ENCODE data around the gene AKAP3. TPM values are rescaled to one million over a fixed set of nuclear protein-coding genes. Genes with fewer than 3 reads are reported as not detected.
A peak's percentile ranks its signal among the peaks of the same experiment; 100 is the strongest.

Gene AKAP3
- polyA plus RNA-seq (ENCODE audit: insufficient read length in 3 of 3) = 1 to 10 TPM; 3.9 to 6.5 (median 4.1) TPM

DNA sequence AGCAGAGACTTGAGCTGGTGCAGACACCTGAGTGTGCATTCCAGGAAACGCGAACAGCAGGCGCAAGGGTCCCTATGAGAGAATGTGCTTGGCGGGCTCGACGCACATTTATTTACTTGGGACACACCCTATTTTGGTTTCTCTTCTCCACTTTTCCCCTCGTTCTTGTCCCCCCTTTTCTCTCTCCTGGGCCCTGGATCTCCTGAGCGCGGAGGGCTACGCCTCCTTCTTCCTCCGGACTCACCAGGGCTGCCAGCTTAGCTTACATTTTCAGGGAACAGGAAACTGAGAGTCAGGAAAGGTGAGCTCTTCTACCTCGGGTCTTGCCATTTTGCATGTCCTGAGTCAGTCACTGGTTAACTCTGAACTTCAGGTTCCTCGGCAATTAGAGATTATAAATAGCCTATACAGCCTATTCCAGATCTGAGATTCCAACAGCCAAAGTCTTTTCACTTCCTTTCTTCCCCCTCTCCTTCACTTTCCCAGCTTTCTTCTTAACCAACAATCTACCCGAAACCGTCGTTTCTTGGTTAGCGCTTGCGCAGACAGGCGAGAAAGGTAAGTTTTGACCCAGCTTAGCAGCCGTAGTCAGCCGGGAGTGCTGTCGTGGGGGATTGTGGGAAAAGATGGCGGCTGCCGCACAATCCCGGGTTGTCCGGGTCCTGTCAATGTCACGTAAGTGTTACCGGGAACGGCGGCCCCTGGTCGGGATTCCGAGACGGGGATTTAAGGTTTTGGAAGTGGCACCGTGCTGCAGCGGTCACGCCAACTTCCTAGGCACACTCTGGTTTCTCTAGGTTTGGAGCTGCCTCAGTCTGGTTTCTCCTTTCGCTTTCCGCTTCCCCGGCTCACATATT is at the start of gene AKAP3, which contains the start of gene NDUFA9:
Gene AKAP3, minus strand, starts transcription at position 551 of the 857 bp plus-strand sequence. CDS start 10,855 bp downstream, outside the sequence.
Gene NDUFA9, plus strand, starts transcription at position 614 of the 857 bp plus-strand sequence. Its CDS starts 13 bp downstream, at position 627.
- peak; percentile 75 to 86 (median 83) for DNase-seq (ENCODE audit: low read depth in 3 of 3, low spot score in 2 of 3)

DNA sequence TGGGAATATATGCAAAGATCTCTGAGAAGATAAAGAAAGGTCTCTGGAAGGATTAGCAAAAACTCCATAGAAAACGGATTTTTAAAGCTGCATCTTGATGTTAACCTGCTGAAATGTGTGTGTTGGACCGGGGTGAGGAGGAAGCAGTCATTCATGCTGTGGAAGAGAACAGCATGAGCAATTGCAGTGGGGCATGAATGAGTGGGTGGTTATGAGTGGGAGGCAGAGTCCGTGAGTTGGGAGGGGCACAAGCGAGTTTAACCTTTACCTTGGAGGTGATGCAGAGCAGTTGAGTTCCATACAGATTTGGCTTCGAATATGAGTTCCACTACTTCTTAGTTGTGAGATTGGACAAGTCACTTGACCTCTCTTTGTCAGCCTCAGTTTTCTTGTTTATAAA is 41.9 kb upstream of the AKAP3 start:
- no peak for DNase-seq (ENCODE audit: low read depth in 3 of 3, low spot score in 2 of 3)

DNA sequence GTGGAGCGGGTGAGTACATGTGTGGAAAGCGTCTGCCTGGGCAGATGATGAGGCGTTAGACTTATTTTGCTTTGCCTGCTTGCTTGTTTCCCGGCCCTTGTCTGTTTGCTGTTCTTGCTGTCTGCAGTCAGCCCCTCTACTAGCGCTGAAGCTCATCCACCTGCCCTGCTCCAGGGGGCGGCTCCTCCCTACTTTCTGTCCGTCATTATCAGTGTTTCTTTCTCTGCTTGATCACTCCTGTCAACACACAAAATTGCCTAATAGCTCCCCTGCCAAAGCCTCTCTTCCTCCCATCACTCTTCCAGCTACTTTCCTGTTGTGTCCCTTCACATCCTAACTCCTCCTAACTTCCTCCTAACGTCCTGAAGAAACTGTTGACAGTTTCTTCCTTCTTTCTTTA is 36.5 kb upstream of the AKAP3 start:
- DNase-seq (ENCODE audit: low read depth in 3 of 3, low spot score in 2 of 3) = no peak

DNA sequence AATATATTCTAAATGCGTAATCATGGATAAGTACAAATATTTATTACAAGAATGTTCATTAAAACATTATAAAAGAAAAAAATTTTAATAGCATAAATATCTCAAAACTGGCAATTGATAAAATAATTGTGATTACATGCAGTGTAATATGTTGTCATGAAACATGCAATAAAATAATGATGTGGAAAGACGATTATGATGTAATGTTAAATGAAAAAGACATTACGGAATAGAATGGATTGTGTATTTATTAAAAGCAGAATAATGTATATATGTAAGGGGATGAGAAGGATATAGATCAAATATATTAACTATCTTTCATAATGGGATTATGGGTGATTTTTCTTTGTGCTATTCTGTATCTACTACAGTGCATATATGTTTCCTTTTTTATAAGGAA is 32.9 kb upstream of the AKAP3 start:
- DNase-seq (ENCODE audit: low read depth in 3 of 3, low spot score in 2 of 3) = no peak

DNA sequence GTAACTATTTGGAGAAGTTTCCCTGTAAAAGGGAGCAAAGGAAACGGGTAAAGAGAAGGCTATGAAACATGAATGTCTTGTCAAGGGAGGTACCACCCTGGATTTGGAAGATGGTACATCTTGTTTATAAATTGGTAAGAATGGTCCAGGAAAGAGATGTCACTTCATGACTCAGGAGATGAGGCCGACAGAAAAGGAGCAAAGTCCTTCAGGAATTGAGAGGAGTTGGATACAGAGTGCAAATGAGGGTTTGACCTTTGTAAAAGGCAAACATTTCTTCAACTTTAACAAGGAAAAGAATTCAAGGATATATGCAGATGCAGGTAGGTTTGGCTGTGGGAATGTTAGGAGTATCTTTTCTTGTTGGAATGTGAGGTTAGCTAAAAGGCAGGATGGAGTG is 30.9 kb upstream of the AKAP3 start:
- DNase-seq (ENCODE audit: low read depth in 3 of 3, low spot score in 2 of 3) = no peak

DNA sequence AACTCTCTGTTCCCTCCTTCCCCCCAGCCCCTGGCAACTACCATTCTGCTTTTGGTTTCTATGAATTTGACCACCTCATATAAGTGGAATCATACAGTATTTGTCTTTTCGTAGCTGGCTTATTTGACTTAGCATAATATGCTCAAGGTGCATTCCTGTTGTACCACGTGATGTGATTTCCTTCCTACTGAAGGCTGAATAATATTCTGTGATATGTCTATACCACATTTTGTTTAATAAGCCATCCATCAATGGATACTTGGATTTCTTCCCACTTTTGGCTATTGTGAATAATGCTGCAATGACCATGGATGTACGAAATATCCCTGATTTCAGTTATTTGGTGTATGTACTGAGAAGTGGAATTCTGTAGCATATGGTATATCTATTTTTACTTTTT is 16.4 kb upstream of the AKAP3 start:
- DNase-seq (ENCODE audit: low read depth in 3 of 3, low spot score in 2 of 3) = no peak

DNA sequence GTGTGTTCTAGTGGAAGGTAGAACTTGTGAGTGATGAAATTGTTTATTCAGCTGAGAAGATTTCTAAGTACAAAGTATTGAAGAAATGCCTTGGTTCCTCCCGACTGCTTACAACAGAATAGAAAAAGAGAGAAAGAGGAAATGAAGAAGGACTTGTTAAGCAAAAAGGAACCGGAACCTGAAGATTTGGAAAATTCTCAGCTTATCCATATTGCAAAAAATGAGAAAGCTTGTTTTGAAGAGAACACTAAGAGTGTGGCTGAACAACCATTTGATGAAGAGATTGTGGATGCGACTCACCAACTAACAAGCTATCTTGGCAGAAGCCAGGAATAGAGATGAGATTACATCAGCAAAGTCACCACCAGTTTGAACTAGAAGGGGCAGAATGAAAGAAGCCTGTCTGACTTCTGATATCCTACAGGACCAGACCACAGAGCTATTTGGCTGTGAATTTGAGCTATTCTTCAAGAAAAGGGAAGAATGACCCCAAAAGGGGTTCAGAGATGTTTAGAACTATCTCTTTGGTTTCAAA is 15.2 kb upstream of the AKAP3 start:
- DNase-seq (ENCODE audit: low read depth in 3 of 3, low spot score in 2 of 3) = no peak

DNA sequence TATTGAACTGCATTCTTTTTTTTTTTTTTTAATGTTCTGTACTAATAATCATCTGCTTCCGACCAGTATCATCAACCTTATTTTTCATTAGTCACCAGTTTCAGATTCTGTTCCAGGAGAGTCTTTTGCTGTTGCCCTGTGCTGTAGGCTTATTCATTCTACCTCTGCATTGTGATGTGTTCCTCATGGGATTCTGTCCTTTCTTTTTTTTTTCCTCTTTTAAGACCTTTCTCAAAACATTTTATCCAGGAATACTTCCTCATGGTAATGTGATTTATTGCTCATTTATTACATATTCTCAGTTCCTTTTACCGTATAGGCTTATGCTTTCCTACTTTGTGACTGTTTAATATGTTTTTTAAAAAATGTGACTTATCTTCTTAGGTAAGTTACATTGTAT is 4.8 kb upstream of the AKAP3 start:
- DNase-seq (ENCODE audit: low read depth in 3 of 3, low spot score in 2 of 3) = no peak

DNA sequence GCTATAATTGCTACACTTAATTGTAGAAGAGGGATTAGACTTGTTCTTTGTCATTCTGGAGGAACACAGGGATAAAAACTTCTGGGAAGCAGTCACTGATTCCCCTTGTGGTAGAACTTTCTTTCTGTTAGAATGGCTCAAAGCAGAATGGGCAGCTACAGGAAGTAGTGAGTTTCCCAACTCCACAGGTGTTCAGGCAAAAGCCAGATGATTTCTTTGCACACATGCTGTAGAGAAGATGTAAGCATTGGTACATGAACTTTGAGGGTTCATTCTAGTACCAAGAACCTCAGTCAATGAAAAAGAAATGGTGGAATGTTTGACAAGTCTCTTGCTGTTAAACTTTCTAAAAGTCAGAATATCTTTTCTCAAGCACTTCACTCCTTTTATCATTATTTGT is 4.4 kb upstream of the AKAP3 start:
- DNase-seq (ENCODE audit: low read depth in 3 of 3, low spot score in 2 of 3) = no peak

DNA sequence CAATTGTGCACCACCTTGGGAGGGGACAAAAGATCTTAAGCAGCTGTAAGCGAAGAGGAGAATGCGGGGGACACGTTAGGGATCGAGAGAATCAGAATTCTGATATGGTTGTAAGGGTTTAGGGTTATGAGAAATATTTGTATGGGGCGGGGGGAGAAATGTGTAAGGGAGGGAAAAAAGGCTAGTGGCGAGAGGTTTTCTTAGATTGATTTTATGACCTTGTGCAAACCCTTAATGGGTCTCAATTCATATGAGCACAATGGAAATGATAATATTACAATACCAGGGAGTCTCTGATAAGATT is 459 bp upstream of the AKAP3 start:
- no peak for DNase-seq (ENCODE audit: low read depth in 3 of 3, low spot score in 2 of 3)

DNA sequence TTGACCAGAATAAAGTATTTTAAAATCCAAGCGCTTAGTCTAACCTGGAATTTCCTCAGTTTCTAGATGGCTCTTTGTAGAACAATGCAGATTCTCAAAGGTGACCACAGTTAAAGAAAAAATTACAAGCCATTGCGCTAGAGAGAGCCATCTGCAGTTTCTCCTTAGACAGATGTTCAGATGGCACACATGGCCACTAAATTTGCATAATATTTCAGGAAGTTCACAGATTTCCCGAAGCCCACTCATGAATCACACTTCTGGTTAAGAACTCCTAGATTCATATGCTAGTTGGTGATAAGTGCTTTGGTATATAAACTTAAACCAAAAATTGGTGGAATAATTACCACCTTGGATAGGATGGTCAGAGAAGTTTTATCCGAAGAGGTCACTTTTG is 749 bp downstream of the AKAP3 start:
- DNase-seq (ENCODE audit: low read depth in 3 of 3, low spot score in 2 of 3) = peak in 1 of 3 donors; percentile 6

DNA sequence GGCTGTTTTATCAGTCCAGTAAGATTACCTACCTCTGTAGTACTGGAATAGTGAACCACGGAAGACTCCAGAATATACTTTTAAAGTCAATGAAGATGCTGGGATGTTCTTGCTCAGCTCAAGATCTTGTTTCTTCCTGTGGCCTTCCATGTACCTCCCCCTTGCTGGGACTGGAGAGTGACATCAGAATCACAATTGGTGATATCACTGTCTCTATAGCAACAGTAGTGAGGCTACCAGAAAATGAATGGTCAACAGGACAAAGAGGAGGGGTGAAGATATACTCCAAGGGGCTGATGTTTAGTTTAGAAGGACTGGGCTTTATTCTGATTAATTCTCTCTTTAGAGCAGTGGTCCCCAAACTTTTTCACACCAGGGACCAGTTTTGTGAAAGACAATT is 3.8 kb downstream of the AKAP3 start:
- DNase-seq (ENCODE audit: low read depth in 3 of 3, low spot score in 2 of 3) = no peak

DNA sequence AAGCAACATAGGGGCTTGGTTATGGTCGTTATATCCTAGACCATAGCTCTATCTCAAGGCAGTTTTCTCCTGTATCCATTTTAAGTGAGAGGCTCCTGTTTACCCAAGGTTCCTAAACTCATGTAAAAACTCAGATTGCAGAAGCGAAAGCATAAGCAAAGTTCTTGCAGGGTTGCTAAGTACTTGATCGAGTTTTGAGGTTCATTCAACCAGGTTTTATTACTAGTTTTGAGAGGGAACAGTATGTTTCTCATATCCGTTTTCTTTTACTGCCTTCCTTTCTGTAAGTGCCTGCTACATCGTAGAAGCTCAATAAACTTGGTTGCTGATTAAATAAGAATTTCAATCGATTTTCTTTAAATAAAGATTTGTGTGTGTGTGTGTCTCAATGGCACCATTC is 5.1 kb downstream of the AKAP3 start:
- no peak for DNase-seq (ENCODE audit: low read depth in 3 of 3, low spot score in 2 of 3)

DNA sequence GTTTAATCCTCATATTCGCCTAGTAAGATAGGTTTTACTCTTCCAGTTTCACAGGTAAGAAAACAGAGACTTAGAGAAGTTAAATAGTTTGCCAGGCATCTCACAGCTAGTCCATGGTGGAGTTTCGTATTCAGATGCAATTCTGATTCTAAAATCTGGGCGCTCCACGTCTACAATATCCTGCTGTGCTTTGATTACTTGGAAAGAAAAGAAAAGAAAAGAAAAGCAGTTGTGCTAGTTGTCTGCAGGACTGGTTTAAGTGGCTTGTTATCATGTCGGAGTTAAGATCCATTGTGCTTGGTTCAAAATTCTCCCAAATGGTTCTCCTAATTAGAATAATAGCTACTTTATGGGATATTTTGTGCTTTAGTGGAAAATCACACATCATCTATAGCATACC is 18.6 kb downstream of the AKAP3 start:
- no peak for DNase-seq (ENCODE audit: low read depth in 3 of 3, low spot score in 2 of 3)

DNA sequence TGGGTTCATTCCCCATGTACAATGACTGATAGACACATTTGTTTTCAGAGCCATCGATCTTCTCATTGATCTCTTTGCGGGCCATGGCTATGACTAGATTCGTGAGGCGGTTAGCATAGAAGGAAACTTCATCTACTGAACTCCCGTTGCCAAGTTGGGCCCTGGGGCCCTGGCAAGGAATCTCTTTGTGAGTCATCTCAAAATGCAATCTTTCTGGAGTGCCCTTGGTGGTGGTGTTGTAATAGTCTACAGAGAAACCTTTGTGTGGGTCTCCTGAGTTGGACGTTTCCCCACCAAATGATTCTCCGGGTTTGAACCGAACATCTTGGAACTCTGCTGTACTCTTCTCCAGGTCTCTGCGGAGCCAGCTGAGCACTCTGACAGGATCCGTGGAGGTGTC is 20.4 kb downstream of the AKAP3 start:
- no peak for DNase-seq (ENCODE audit: low read depth in 3 of 3, low spot score in 2 of 3)

DNA sequence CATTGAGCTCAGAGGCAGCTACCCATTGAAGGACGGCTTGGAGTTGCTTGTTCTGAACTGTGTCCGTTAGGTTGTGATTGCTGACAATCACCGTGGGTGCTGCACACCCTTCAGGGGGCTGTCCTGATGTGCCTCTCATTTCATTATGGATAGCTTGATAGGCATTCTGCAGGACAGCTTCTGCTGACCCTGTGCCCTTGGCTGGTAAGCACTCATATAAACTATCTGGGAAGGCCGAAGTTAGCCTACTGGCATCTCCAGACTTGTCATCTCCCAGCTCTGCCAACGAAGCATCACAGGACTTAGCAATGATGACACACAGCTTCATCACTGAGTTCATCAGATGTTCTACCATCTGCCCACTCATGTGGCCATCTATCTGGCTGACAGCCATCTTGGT is 22.3 kb downstream of the AKAP3 start:
- DNase-seq (ENCODE audit: low read depth in 3 of 3, low spot score in 2 of 3) = no peak

DNA sequence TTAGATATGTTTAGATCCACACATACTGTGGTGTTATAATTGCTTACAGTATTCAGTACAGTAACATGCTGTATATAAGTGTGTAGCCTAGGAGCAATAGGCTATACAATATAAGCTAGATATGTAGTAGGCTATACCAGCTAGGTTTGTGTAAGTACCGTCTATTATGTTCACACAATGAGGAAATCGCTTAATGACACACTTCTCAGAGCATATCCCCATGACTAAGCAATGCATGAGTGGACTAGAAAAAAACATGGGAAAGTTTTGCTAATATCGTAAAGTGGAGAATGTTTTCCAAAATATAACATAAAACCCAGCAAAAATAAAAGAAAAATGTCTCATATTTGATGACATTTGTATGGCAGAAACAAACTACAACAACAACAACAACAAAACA is 27.3 kb downstream of the AKAP3 start:
- no peak for DNase-seq (ENCODE audit: low read depth in 3 of 3, low spot score in 2 of 3)

DNA sequence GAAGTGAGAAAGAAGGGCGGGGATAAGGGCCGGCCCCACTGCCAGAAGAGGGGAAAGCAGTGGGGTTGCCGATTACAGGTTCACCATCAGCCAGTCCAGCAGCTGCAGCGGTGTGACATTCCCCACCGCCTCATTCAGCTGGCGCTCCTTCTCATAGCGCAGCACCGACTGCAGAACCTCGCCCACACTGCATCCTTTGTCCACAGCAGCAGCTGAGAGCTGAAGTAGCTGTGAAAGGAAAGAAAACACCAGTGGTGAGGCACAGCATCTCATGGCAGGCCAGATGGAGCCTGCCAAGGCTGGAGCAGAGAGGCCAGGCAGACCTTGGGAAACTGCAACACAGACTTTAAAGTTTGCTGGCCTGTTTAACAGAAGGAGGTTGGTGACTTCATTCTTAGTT is 33.2 kb downstream of the AKAP3 start:
- no peak for DNase-seq (ENCODE audit: low read depth in 3 of 3, low spot score in 2 of 3)

DNA sequence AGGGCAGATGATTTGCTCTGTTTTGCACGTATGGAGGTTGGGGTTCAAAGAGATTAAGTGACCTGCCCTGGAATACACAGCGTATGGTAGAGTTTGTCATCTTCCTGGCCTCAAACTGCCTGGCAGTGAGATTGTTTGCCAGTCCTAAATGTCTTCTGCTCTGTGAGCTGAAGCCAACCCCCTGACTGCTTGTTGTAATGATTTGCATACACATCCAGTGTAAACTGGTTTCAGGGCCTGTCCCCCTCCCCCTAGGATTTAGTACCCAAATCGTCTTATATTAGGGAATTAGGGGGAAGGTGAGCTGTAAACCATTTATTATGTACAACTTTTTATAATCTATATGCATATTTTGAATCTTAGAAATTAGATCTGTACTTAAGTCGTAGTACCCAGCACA is 38.4 kb downstream of the AKAP3 start:
- DNase-seq (ENCODE audit: low read depth in 3 of 3, low spot score in 2 of 3) = no peak

DNA sequence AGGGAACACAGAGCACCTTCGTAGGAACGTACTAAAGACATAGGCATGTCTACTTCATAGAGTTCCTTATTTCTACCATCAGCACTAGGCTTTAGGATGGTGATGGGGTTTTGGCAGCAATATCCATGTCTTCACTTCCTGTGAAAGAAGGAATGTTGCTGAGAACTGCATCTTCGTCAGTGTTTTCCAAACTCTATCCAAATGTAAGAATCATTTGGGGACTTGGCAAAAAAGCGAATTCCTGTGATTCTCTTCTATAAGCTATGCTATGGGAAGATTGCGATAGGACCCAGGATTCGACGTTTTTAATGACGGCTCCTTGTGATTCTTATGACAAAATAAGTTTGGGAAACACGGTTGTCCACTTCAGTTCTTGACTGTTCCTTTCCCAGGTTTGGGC is 39.8 kb downstream of the AKAP3 start:
- DNase-seq (ENCODE audit: low read depth in 3 of 3, low spot score in 2 of 3) = no peak

DNA sequence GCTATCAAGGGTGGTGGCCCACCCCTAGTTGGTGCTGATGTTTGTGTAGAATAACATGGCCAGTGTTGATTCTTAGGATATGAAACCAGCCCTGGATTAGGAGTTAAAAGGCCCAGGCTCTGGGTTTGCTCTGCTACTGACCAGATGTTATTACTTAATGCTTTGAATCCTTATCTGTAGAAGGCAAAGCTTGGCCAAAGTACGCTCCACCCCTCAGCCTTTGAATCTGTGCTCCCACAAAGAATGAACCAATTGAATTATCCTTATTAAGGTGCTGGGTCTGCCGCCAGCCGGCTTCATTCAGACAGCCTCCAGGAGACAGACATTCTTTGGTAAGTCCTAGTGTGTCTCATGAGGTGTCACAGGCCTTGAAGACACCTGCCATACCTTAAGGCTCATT is 41.8 kb downstream of the AKAP3 start:
- no peak for DNase-seq (ENCODE audit: low read depth in 3 of 3, low spot score in 2 of 3)

DNA sequence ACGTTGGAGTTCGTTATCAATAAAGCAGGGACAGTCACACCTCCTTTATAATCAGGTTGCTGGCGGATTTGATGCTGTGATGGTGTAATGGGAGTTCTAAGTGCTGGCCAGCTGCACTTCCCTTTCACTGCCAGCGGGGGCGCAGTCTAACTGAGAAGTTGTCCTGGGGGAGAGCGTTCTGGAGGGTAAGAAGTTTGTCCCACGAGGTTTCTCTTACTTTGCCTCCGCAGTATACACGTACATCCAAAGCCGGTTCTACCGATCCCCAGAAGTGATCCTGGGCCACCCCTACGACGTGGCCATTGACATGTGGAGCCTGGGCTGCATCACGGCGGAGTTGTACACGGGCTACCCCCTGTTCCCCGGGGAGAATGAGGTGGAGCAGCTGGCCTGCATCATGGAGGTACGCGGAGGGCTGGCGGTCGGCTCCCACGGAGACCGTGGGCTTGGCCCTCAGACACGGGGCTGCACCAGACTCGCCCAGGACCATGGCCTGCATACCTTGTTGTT is 44.1 kb downstream of the AKAP3 start:
- peak; percentile 71 to 75 (median 71) for DNase-seq (ENCODE audit: low read depth in 3 of 3, low spot score in 2 of 3)

Data from right renal cortex interstitium (tissue), 3 donors.